Body of pancreas (tissue), 4 donors: ENCODE data around the gene FGF14.

Experiments used
- POLR2A ChIP-seq, 3 donors: fragments of 450-650 bp; IDR thresholded peaks; one replicate each; pipeline ENCODE4 v1.6.1; 2016; ENCODE audit warnings: antibody characterized with exemption in 3 of 3, mild to moderate bottlenecking in 2 of 3
- TF ChIP-seq, protein P1 (sequence below), 7 experiments: fragments of 450-650 bp in 4 of 7; fragments of 200-600 bp in 3 of 7; sonication (generic) in 3 of 7; IDR thresholded peaks; one replicate each; pipeline ENCODE4 v1.5.1; 2016 to 2019; ENCODE audit warnings: antibody characterized with exemption in 7 of 7

GRCh38 chr13:102346769-102347168, 55.1 kb downstream of the FGF14 start:
- TF ChIP-seq, protein P1, sequence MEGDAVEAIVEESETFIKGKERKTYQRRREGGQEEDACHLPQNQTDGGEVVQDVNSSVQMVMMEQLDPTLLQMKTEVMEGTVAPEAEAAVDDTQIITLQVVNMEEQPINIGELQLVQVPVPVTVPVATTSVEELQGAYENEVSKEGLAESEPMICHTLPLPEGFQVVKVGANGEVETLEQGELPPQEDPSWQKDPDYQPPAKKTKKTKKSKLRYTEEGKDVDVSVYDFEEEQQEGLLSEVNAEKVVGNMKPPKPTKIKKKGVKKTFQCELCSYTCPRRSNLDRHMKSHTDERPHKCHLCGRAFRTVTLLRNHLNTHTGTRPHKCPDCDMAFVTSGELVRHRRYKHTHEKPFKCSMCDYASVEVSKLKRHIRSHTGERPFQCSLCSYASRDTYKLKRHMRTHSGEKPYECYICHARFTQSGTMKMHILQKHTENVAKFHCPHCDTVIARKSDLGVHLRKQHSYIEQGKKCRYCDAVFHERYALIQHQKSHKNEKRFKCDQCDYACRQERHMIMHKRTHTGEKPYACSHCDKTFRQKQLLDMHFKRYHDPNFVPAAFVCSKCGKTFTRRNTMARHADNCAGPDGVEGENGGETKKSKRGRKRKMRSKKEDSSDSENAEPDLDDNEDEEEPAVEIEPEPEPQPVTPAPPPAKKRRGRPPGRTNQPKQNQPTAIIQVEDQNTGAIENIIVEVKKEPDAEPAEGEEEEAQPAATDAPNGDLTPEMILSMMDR (IDR thresholded peaks at IDR 0.05), result no peak
- no peak for TF ChIP-seq POLR2A (IDR thresholded peaks at IDR 0.05)
